GM12892 (cell line): ENCODE data around the gene LARGE1.

Experiments used
- POLR2A ChIP-seq: IDR thresholded peaks from 2 replicates; pipeline ENCODE4 v1.6.1; 2011; ENCODE audit warnings: low read depth, low read length, control low read depth
- POLR2AphosphoS5 ChIP-seq: IDR thresholded peaks from 2 replicates; pipeline ENCODE4 v1.6.1; 2011; ENCODE audit warnings: low read depth, low read length, control low read depth

DNA sequence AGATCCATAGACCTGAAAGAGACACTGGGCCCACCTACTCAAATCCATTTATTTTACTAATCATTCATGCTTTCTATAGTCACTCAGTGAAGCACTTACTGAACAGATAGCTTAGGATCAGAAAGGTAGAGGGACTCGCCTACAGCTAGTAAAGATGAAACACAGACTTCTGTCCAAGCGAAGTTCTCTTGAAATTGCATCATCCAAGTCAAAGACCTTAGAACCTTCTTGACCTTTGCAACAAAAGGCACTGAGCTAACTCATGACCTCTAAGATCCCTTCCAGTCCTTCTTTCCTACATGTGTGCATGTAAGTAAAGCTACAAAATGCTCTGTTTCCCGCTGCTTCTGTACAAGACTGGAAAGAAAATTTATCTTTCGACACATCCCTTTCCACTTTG, 377.6 kb downstream of the LARGE1 start:
- TF ChIP-seq POLR2A (no peak), POLR2AphosphoS5 (no peak)
